ENCODE measurements around the gene FAM163A. TPM values are rescaled to one million over a fixed set of nuclear protein-coding genes. Genes with fewer than 3 reads are reported as not detected.
"Not testable (repeated sequence)": the region's sequence is repeated elsewhere in the genome, so short reads cannot be mapped to it uniquely, and the experiment has no call there.

Gene FAM163A
- total and polyA plus RNA-seq, 3 donors from 2014 or later: 3.5 to 6.6 (median 6.0) TPM

- no peaks in the 10 kb centered on the region for H3K27me3 ChIP-seq
- H3K9me3 ChIP-seq: no peaks in the 10 kb centered on the region
- no peak for DNase-seq
- TF ChIP-seq POLR2A (IDR thresholded peaks at IDR 0.05): no peak
- no peak for TF ChIP-seq CTCF (IDR thresholded peaks at IDR 0.05)
- H3K4me3 ChIP-seq: no peak overlapping the region
- 80 to 81% methylated on average over 3 of the region's 3 CpGs for WGBS, 2 donors
- H3K27ac ChIP-seq: no peak overlapping the region
- H3K4me1 ChIP-seq: no peaks in the 10 kb centered on the region
- intact Hi-C loops (cut with DNase I; ENCODE audit: low total_unique reads): no loop called here
- no peaks in the 10 kb centered on the region for H3K36me3 ChIP-seq (ENCODE audit: low read depth, missing control alignments)
These were observed 105.1 kb downstream of the FAM163A start for GRCh38 chr1:179848233-179848632.

GRCh38 chr1:179853102-179853501, 110.0 kb downstream of the FAM163A start:
- intact Hi-C loops (cut with DNase I; ENCODE audit: low total_unique reads): no loop called here
- H3K4me1 ChIP-seq: no peaks in the 10 kb centered on the region
- peaks cover 4% of the 10 kb centered on the region for H3K36me3 ChIP-seq (ENCODE audit: low read depth, missing control alignments)
- no peak for TF ChIP-seq CTCF (IDR thresholded peaks at IDR 0.05)
- no peak for TF ChIP-seq POLR2A (IDR thresholded peaks at IDR 0.05)
- 83 to 93% methylated on average over 1 of the region's 1 CpG for WGBS, 2 donors
- no peak overlapping the region for H3K27ac ChIP-seq
- no peak for DNase-seq
- H3K27me3 ChIP-seq: no peaks in the 10 kb centered on the region
- no peak overlapping the region for H3K4me3 ChIP-seq
- H3K9me3 ChIP-seq: no peaks in the 10 kb centered on the region

- H3K4me1 ChIP-seq; H3K27me3 ChIP-seq; intact Hi-C loops (cut with DNase I; ENCODE audit: low total_unique reads); H3K27ac ChIP-seq; H3K4me3 ChIP-seq; H3K36me3 ChIP-seq (ENCODE audit: low read depth, missing control alignments); DNase-seq; H3K9me3 ChIP-seq: not testable (repeated sequence)
- 92 to 94% methylated on average over 4 of the region's 4 CpGs for WGBS, 2 donors
These were observed 112.7 kb downstream of the FAM163A start for GRCh38 chr1:179855831-179856230.

GRCh38 chr1:179856296-179856695, 113.2 kb downstream of the FAM163A start:
- 91 to 100% methylated on average over 2 of the region's 2 CpGs for WGBS, 2 donors
- Histone ChIP-seq H3K27me3 (no peaks in the 10 kb centered on the region), H3K36me3 (ENCODE audit: low read depth, missing control alignments) (peaks cover 4% of the 10 kb centered on the region), H3K4me3 (no peak overlapping the region), H3K27ac (no peak overlapping the region), H3K9me3 (no peaks in the 10 kb centered on the region), H3K4me1 (no peaks in the 10 kb centered on the region)
- DNase-seq: no peak
- intact Hi-C loops (cut with DNase I; ENCODE audit: low total_unique reads): no loop called here
- TF ChIP-seq POLR2A (IDR thresholded peaks at IDR 0.05) (no peak), CTCF (IDR thresholded peaks at IDR 0.05) (no peak)

- 87 to 93% methylated on average over 4 of the region's 4 CpGs for WGBS, 2 donors
- intact Hi-C loops (cut with DNase I; ENCODE audit: low total_unique reads): no loop called here
- no peak for DNase-seq
- no peak overlapping the region for H3K4me3 ChIP-seq
- TF ChIP-seq CTCF (IDR thresholded peaks at IDR 0.05) (no peak), POLR2A (IDR thresholded peaks at IDR 0.05) (no peak)
- H3K9me3 ChIP-seq: no peaks in the 10 kb centered on the region
- H3K36me3 ChIP-seq (ENCODE audit: low read depth, missing control alignments): peaks cover 4% of the 10 kb centered on the region
- no peaks in the 10 kb centered on the region for H3K4me1 ChIP-seq
- H3K27me3 ChIP-seq: no peaks in the 10 kb centered on the region
- H3K27ac ChIP-seq: no peak overlapping the region
These were observed 113.9 kb downstream of the FAM163A start for GRCh38 chr1:179857009-179857408.

Measured in testis (tissue), 3 donors.